Camera-type eye (tissue), 1 donor: Measurements from ENCODE around the gene BCAR3. TPM values are rescaled to one million over a fixed set of nuclear protein-coding genes. Genes with fewer than 3 reads are reported as not detected.

Experiments
- total RNA-seq: library from RNA; depleted of rRNA; stranded (reverse); fragments of >200 nt; gene quantifications from one replicate; pipeline ENCODE4 v1.2.3, GENCODE V29; 2014

BCAR3 gene
- total RNA-seq: 14.5 TPM

DNA sequence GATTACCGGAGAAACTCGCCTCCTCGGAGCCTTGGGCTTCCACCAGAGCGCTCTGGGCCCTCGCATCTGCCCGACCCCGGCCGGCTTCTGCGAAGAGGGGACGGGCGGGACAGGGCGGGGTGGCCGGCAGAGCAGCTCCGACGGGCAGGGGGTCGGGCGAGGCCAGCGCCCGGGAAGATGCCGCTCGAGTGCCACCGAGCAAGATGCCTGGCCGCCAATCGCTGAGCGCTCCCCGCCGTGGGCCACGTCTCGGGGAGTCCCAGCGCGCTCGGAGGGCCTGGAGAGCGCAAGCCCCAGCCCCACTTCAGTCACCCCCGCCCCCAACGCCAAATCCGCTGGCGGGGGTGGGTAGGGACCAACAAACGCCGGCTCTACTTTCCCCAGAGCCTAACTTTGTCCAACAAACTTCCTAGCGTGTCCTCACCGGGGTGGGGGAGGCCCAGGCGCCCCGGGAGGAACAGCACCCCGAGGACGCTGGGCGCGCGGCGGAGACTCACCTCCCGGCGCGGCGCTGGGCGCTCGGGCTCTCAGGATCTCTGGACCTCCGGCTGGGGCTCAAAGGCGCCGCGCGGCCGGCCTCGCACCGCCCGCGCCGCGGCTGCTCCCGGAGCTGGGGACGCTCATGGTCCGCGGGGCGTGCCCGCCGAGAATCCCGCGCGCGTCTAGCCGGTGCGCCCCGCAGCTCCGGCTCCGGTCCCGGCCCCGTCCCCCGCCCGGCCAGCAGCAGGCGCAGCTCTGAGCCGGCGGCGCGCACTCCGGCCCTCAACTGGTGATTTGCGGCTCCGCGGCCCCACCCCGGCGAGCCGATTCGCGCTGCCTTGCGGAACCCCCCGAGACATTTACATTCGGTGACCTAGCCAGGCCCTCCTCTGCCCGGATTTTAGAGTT is at the start of gene BCAR3:
Gene BCAR3, minus strand, starts transcription at position 737 of the 888 bp plus-strand sequence. CDS start 6,907 bp downstream, outside the sequence.

Other genes starting within 250 kb of the BCAR3 start
- gene FNBP1L, start 233.7 kb downstream of the BCAR3 start, total RNA-seq: 133 TPM
- gene DNTTIP2, start 197.4 kb upstream of the BCAR3 start, total RNA-seq: 46.9 TPM
- gene GCLM, start 227.6 kb upstream of the BCAR3 start, total RNA-seq: 12.5 TPM